ENCODE results near the gene LBX1.

The LBX1 gene, protein sequence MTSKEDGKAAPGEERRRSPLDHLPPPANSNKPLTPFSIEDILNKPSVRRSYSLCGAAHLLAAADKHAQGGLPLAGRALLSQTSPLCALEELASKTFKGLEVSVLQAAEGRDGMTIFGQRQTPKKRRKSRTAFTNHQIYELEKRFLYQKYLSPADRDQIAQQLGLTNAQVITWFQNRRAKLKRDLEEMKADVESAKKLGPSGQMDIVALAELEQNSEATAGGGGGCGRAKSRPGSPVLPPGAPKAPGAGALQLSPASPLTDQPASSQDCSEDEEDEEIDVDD

DNA sequence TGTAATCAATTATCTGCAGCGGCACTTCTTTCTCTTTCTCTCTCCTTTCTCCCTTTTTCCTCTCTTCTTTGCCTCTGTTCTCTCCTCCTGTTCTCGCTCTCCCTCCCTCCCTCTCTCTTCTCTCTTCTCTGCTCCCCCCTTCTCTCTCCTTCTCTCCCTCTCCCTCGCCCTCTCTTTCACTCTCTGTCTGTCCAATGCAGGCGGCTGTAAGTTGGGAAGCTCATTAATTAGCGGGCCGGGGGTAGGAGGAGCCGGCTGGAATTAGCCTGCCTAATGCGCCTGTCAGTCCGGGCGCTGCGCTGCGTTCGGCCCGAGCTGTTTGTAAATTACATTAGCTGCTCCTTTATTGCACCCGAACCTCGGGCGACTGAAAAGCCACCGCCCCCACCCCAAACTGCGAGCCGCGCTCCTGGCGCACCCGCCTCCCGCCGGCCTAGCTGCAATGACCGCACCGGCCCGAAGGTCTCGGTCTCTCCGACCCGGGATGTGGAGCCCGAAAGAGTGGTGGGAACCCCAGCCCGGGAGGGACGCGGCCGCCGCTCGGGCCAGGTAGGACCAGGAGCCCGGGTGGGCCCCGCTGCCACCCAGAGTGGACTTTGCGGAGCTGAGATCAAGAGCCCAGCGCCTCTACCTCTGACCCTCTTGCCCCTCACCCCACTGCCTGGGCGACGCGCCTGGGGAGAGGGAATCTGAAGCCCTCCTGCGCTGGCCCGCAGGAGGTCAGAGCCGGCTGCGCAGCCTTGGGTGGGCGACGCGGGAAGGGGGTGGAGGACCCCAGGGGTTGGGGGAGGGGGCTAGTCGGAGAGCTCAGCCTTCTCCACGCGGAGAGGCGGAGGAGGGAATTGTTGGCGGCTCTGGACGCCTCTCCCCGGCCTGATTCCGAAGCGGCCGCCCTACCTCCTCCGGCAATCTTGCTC, at the start of gene LBX1:
TSS of gene LBX1 (minus strand) at position 198 of the 917 bp plus-strand sequence. CDS start 648 bp downstream, outside the sequence.
- no peak for DNase-seq

DNA sequence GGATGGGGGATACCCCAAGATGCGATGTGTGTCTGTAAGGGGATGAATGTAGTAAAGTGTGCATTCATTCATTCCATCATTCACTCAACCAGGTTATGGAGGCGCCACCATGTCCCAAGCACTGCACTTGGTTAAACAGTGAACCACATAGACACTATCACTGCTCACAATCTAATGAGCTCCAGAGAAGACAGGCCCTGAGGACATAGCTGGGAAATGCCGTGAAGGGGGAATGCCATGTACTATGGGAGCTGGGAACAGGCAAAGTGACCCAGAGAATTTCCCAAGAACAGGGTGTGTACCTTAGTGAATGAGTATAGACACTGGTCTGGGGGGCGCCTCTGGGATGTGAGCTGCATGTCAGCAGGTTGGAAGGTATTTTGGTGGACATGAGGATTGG, 44.5 kb upstream of the LBX1 start:
- no peak for DNase-seq

DNA sequence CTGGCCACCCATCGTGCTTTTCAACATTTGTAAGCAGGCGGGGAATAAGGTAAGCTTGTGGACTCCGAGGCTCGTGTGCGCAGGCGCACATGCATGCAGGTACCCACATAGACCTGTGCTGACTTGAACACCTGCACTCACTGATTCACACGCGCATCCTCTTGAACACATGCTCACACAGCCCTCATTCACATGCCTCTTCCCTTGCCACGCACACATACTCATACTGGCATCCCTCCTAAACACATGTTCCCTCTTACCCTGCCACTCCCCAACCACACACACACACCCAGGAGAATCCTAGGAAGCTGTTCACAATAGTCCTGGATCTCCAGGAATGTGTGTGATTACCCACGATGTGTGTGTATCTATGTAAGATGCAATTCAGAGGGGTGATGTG, 44.1 kb upstream of the LBX1 start:
- no peak for DNase-seq

DNA sequence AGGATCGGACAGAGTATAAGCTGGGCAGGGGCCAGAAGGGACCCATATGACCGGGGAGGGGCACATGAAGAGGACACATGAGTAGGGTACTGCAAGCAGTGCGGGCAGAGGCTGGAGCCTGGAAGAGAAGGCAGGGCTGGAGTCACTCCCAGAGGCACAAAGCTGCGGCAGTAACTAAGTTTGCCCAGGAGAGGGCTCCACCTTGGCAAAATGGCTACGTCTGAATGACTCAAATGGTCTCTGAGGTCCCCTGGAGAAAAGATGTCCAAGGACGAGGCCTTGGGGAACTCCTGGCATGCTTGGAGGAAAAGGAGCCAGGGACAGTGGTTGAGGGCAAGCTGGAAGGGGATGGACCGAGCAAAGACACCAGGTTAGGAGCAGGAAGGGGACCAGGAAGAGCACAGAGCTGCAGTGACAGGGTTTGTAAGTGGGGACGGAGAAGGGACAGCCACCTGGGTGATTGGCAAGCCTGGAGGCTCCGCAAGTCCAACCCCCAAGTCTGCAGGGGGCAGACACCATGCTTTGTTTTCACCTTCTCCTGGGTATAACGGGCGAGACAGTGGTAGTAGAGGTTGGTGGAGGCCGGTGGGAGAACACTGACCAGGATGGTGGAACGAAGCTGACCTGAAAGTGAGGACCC, 43.1 kb upstream of the LBX1 start:
- peak in 44 of 58 donors; percentile 3 to 65 (median 26) for DNase-seq

DNA sequence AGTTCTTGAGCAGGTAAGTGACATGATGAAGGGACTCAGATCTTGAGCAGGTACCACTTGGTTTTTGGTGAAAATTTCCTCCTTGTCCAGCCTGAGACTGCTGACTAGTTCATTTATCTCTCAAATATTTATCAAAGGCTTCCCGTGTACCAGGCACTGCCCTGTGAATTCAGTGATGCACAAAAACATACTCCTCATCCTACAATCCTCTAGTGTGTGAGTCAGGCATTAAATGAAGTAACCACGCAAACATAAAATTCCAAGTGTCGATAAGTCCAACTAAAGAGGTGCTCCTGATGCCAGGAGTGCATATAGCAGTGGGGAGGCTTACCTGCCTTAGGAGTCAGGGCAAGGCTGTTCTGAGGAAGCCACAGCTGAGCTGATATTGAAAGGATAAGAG, 41.5 kb upstream of the LBX1 start:
- no peak for DNase-seq

DNA sequence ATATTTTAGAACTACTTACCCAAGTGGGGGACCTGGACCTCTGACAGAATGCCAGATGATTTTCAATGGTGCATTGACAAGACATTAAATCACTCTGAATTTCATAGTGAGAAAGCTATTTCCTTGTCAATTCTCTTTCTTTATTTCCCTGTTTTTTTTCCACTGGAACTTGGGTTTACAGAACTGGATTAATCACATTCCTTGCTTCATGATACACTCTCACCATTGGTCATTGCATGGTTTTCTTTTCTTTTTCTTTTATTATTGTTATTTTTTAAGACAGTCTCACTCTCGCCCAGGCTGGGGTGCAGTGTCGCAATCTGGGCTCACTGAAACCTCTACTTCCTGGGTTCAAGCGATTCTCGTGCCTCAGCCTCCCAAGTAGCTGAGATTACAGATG, 38.5 kb upstream of the LBX1 start:
- no peak for DNase-seq

DNA sequence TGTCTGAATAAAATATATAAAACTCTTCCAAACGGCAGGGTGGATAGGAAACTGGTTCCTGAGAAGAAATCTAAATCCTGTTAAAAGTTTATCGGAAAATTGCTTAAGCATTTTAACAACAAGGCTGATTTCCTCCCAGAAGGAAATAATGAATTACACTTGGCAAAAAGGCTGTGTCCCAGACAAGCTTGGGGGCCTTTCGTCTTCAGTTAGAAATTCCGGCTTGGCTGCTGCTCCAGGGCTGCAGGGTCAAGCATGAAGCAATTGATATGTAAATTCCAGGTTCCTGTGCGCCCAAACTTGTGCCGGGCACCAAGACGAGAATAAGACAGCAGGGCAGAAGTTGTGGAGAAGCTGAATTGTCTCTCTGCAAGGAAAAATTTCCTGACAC, 38.0 kb upstream of the LBX1 start:
- no peak for DNase-seq

DNA sequence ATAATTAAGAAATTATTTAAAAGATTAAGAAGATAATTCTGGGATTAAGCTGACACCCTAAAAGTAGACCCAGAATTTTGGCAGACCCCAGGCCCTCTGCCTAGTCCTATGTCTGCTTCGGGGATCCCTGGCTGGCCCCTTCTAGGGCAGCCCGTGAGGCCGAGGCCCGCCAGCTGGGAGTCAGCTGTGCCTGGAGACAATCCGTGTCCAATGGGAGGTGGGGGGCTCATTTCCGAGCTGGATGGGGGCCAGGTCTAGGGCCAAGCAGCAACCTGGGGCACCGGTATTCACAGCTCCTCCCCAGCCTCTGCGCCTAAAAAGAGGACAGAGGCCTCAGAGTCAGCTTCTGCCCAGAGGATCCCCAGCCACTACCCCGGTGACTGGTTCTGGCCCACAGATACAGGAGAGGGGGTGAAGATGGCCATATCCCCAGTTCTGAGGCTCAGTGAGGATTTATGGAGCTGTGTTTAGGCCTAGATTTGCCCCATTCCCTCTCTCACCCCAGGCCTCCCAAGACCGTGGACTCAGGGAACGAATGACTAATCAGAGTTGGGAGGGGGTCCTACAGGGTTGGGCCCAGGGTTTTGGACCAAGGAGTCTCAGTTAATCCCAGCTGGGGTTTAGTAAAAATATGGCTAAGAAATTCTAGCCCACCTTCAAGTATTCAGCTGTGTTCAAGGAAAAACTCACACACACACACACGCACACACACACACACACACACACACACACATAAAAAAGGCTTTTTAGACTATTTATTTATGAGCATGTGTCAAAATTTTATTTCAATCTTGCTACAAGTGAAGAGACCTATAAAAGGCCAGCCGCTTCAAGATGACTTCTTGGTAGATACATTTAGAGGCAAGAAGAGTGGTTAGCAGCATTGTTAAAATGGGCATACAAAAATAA, 37.4 kb upstream of the LBX1 start:
- DNase-seq = no peak

DNA sequence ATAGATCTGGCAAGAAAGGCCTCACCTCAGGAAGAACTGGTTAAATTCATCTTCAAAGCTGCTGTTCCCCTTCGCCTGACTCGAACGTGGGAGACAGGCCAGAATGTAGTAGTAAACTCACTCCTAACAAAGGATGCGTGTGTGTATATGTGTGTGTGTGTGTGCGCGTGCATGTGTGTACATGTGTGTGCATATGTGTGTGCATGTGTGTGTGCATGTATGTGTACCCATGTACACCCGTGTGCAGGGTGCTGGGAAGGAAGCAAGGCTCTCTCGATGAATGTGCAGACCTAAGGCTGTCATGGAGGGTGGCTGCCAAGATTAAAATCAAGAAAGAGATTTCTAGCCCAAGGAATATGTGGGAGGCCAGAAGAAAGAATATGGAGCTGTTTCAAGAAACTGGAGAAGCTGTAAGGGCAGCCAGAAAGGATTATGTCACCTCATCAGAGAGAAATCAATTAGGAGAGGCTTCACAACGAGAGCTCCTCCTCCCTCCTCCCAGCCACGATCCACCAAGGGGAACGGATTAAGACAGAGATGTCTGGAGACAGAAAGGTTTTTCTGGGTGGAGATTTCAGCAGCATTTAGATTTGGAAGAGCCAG, 34.0 kb upstream of the LBX1 start:
- peak in 5 of 58 donors; percentile 3 to 16 (median 5) for DNase-seq

DNA sequence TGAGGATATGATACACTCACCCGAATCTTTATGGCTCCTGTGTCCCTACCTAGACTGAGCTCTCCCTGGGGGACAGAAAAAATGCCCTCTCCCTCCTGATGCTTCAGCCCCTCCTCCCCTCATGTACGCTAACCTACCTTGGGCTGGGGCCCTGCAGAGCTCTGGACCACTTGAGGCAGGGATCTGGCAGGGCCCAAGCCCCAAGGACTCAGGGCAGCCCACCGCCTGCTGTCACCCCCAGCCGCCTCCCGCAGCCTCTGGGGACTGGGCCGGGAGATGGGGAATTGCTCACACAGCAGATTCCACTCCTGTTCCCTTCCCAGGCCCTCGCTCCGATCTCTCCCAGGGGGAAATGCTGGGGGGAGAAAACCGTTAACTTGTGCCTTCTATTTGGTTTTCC, 32.9 kb upstream of the LBX1 start:
- DNase-seq = no peak

DNA sequence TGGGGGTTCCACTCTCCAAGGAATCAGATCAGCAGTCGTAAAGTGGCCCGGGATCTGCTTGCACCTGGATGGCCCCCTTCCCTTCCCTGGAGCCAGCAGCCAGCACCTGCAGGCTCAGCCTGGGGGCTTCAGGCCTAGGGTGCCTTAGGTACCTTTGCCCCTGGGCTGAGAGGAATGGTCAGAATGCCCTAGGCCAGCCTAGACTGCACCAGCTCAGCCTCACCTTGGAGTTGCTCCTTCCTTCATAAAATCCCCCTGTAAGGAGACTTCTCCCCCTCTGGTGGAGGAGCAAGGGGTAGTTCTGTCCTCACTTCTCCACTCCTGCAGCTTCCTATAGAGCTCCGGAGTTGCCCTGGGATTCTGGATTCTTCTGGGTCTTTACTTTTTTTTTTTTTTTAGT, 32.4 kb upstream of the LBX1 start:
- no peak for DNase-seq

DNA sequence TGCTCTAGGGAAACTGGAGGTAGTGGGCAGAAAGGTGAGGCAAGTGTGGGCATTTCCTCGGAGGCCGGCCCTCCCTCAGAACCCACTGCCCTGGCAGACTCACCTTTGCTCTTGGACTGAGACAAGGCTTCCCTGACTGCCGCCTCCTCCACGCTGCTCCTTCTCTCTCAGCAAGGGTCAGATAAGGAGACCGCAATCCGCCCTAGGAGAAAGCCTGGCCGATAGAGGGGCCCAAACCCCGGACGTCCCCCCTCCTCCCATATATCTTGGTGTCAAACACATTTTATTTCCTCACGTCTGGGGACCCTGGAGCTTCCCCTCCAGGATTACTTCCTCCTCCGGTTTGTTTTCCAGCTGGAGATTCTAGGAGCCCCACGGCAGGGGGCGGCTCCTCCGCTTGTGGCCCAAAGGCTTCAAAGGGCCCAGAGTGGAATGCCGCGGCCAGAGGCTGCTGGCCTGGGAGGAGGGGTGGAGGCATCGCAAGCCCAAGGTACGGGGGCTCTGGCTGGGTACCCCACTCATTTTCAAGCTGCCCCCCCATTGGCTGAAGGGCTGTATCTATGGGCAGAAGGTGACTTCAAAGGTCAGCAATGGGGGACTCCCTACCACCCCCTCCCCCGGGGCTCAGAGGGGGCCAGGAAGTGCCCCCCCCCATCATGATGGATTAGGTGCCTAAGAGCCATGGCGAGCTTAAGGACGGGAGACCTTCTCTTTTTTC, 31.7 kb upstream of the LBX1 start:
- DNase-seq = no peak

DNA sequence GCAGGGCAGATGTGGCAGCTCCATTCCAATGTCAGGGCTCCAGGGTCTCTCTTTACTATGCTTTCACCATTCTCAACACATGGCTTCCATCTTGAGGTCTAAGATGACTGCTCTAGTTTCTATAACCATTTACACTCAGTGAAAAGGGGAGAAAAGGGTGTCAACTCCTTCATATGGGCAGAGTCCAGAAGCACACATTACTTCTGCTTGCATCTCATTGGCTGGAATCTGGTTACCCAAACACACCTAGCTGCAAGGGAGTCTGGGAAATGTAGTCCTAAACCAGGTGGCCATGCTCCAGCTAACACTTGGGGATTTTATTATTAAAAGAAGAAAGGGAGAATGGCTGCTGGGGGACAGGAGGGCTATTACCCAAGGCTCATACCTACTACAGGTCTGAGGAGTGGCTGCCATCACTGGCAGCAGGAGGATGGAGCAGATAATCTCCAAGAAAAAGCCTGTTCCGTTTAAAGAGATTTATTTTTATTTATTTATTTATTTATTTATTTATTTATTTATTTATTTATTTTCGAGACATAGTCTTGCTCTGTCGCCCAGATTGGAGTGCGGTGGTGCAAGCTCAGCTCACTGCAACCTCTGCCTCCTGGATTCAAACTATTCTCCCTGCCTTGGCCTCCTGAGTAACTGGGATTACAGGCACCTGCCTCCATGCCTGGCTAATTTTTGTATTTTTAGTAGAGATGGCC, 29.1 kb upstream of the LBX1 start:
- no peak for DNase-seq

DNA sequence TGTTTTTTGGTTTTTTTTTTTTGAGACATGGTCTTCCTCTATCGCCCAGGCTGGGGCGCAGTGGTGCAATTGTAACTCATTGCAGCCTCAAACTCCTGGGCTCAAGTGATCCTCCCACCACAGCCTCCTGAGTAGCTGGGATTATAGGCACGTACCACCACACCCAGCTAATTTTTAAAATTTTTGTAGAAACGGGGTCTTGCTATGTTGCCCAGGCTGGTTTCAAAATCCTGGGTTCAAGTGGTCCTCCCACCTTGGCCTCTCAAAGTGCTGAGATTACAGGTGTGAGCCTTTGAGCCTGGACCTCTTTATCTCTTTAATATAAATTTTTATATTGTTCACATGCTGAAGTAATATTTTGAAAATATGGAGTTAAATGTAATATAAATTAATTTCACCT, 28.2 kb upstream of the LBX1 start:
- DNase-seq = no peak

DNA sequence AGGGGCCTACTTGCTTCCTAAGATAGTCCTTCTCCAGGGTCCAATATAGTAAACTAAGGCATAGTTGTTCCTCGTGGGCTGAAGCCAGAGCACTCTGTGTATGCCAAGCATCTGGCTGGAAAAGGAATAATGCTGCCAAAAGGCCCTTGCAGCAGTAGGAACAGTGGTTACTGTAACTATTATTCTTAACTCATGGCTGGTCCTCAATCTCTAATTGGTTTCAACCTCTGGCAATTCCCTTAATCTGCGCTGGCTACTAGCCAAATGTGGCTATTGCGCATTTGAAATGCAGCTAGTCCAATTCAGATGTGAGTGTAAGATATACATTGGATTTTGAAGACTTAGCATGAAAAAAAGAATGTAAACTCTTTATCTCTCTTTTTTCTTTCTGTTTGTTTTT, 27.8 kb upstream of the LBX1 start:
- no peak for DNase-seq

DNA sequence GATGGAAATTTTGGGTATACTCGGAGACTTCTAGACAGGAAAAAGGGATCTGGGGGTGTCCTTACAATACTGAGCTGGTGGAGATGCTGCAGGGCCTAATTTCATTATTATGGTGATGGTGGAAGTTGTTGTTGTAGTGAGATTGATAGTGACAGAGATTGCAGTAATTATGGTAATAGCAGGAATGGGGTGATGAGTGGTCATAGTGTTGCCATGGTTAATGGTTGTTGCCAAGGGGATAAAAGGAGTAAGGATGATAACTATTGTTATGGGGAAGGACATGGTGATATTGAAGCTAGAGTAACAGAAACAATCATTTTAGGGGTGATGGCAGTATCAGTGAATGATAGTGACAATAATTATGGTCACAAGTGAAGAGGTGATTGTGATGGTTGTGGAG, 27.1 kb upstream of the LBX1 start:
- DNase-seq = no peak

DNA sequence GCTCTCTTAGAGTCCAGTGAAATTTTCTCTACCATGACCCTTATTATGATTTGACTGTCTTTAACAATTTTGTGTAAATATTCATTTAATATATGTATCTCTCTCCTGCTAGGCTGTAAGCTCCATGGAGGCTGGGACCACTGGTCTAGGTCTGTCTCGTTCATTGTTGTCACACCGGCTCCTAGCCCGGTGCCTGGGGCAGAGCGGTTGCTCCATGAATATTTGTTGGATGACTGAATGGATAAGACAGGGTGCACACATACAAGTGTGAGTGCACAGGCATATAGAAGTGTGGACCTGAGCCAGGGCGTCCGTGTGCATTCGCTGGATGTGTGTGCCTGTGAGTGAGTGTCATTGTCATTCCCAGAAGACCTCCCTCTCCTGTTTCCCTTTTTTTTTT, 20.9 kb upstream of the LBX1 start:
- DNase-seq = no peak

DNA sequence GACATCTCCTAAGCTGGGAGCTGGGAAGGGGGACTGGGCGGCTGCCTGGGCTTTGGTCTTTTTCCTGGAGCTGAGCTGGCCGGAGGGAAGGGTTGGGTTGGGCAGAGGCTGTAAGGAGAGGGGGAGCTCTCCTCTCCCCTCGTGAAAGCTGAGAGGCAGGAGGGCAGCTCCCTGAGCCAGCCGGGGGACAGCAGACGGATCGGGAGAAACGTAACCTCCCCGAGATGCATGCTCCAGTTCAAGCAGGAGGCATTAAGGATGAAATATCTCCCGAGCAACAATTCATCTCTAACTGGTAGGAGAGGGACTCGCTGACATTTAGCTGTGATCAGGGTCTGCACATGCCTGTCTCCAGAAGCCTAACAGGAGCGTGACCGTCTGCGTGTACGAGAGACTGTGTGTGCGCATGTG, 19.9 kb upstream of the LBX1 start:
- no peak for DNase-seq

DNA sequence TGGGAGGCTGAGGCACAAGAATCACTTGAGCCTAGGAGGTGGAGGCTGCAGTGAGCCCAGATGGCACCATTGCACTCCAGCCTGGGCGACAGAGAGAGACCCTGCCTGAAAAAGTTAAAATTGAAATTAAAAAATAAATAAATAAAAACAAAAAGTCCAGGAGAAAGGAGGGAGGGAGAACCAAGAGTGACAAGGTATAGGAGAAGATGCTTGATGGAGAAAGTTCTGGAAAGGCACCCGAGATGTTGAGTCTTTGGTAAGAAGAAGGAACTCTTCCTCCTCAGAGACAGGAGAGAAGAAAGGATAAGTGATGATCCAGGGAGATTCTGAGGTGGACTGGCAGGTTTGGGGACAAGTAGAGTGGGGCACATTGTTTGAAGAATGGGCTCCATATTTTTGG, 17.4 kb upstream of the LBX1 start:
- no peak for DNase-seq

All from anterior cingulate cortex (tissue), 58 donors.